B cell (primary cell): ENCODE results near the gene CD247. TPM values are rescaled to one million over a fixed set of nuclear protein-coding genes. Genes with fewer than 3 reads are reported as not detected.

ENCODE experiments used
- ATAC-seq: fragments of 200-7000 bp; cut with Tn5 transposase; one replicate; pipeline ENCODE4 v1.10.0; 2021; ENCODE audit warnings: low read depth, mild to moderate bottlenecking, moderate number of reproducible peaks, moderate library complexity
- CTCF ChIA-PET: fragments of 350-600 bp; sonication (Branson Sonifier 250); formaldehyde crosslinking; loops from one replicate; lab custom pipeline; 2021; ENCODE audit warnings: antibody characterized with exemption, inconsistent platforms; lab: Charles Lee
- POLR2A ChIA-PET: fragments of 350-600 bp; sonication (Branson Sonifier 250); formaldehyde crosslinking; loops from one replicate; lab custom pipeline; 2021; ENCODE audit warnings: antibody characterized with exemption; lab: Charles Lee
- DNase-seq: peaks from one replicate; pipeline ENCODE4 v3.0.0; 2013
- H2AFZ ChIP-seq: 2 replicates; pipeline ENCODE4 v1.6.1; 2012; ENCODE audit warnings: mild to moderate bottlenecking, low read depth, low read length; ENCODE audit not compliant: insufficient read depth, poor library complexity, severe bottlenecking
- H3K27ac ChIP-seq, 2 donors: 1 replicate in 1 of 2; 2 replicates in 1 of 2; pipeline ENCODE4 v1.5.1; 2012 to 2013; ENCODE audit warnings: low read length in 2 of 2, mild to moderate bottlenecking in 2 of 2, moderate library complexity in 1 of 2
- H3K27me3 ChIP-seq, 4 experiments: fragments of 200-600 bp in 1 of 4; sonication (generic) in 1 of 4; replicated peaks in 1 of 4; 1 replicate in 2 of 4; 2 replicates in 2 of 4; pipeline versions ENCODE4 v1.6.1 to v1.7.0; 2013 to 2016; ENCODE audit warnings: low read length in 3 of 4, mild to moderate bottlenecking in 2 of 4, mixed read lengths in 1 of 4, moderate library complexity in 1 of 4; ENCODE audit not compliant: insufficient read depth in 4 of 4, control insufficient read depth in 3 of 4; ENCODE audit errors: control extremely low read depth in 1 of 4
- H3K36me3 ChIP-seq, 2 experiments: replicated peaks in 1 of 2; 1 replicate in 1 of 2; 2 replicates in 1 of 2; pipeline versions ENCODE4 v1.6.1 to v1.7.1; 2013; ENCODE audit warnings: low read length in 1 of 2; ENCODE audit not compliant: insufficient read depth in 2 of 2, control insufficient read depth in 1 of 2; ENCODE audit errors: control extremely low read depth in 1 of 2, extremely low read depth in 1 of 2
- H3K4me1 ChIP-seq, 2 donors: fragments of 200-600 bp in 1 of 2; sonication (generic) in 1 of 2; 1 replicate in 1 of 2; 2 replicates in 1 of 2; pipeline versions ENCODE4 v1.5.1 to v1.6.1; 2013 to 2017; ENCODE audit warnings: low read length in 2 of 2; ENCODE audit not compliant: control insufficient read depth in 2 of 2, insufficient read depth in 2 of 2
- H3K4me2 ChIP-seq: replicated peaks from 2 replicates; pipeline ENCODE3; 2012; ENCODE audit warnings: mild to moderate bottlenecking, low read depth, low read length; ENCODE audit not compliant: poor library complexity, severe bottlenecking
- H3K4me3 ChIP-seq, 5 experiments: fragments of 200-600 bp in 1 of 5; sonication (generic) in 1 of 5; 1 replicate in 3 of 5; 2 replicates in 2 of 5; pipeline versions ENCODE4 v1.5.1 to v1.7.0; 2011 to 2016; ENCODE audit warnings: low read length in 4 of 5, mild to moderate bottlenecking in 4 of 5, low read depth in 2 of 5, control low read depth in 1 of 5, moderate library complexity in 1 of 5; ENCODE audit not compliant: insufficient read depth in 1 of 5; ENCODE audit errors: control extremely low read depth in 1 of 5, extremely low read depth in 1 of 5
- H3K79me2 ChIP-seq: fragments of 200-600 bp; sonication (generic); one replicate; pipeline ENCODE4 v1.6.0; 2016; ENCODE audit warnings: low read length; ENCODE audit not compliant: control insufficient read depth, insufficient read depth
- H3K9ac ChIP-seq: fragments of 200-600 bp; sonication (generic); 2 replicates; pipeline ENCODE4 v1.6.1; 2017; ENCODE audit warnings: mild to moderate bottlenecking, low read length, moderate library complexity
- H3K9me3 ChIP-seq, 3 donors: one replicate each; pipeline versions ENCODE4 v1.6.1 to v1.7.1; 2013; ENCODE audit warnings: low read length in 2 of 3; ENCODE audit not compliant: control insufficient read depth in 2 of 3, insufficient read depth in 1 of 3; ENCODE audit errors: control extremely low read depth in 1 of 3
- H4K20me1 ChIP-seq: 2 replicates; pipeline ENCODE4 v1.6.0; 2012; ENCODE audit warnings: mild to moderate bottlenecking, low read length; ENCODE audit not compliant: insufficient read depth, control insufficient read depth, poor library complexity, severe bottlenecking
- H3K27ac Mint-ChIP-seq: one replicate; pipeline ENCODE4 v1.8.0; 2021; ENCODE audit warnings: mixed read lengths
- H3K27me3 Mint-ChIP-seq: one replicate; pipeline ENCODE4 v1.8.0; 2021; ENCODE audit warnings: mixed read lengths
- H3K4me1 Mint-ChIP-seq: one replicate; pipeline ENCODE4 v1.8.0; 2021; ENCODE audit warnings: mixed read lengths
- H3K4me3 Mint-ChIP-seq: one replicate; pipeline ENCODE4 v1.8.0; 2021; ENCODE audit warnings: mixed read lengths
- H3K9me3 Mint-ChIP-seq: one replicate; pipeline ENCODE4 v1.8.0; 2022; ENCODE audit warnings: mixed read lengths; ENCODE audit not compliant: insufficient read depth
- CTCF ChIP-seq: fragments of 200-600 bp; IDR thresholded peaks from one replicate; pipeline ENCODE4 v1.8.0; 2022; ENCODE audit warnings: antibody characterized with exemption, mild to moderate bottlenecking
- EZH2 ChIP-seq: IDR thresholded peaks from 2 replicates; pipeline ENCODE4 v1.6.1; 2012; ENCODE audit warnings: borderline replicate concordance, low read depth, mild to moderate bottlenecking, moderate library complexity, low read length; ENCODE audit not compliant: insufficient read depth, poor library complexity, severe bottlenecking
- WGBS: methylation state at CpG from one replicate; pipeline ENCODE4 v1.1.5; 2013; ENCODE audit warnings: missing lambda C conversion rate; ENCODE audit not compliant: insufficient coverage; 5-methylcytosine and 5-hydroxymethylcytosine counted together
- intact Hi-C: fragments of 100-400 bp; cut with micrococcal nuclease; formaldehyde crosslinking; loops from one replicate; pipeline ENCODE4 v1.10.0; 2022
- polyA plus RNA-seq: library from polyadenylated mRNA; depleted of rRNA; stranded (reverse); fragments of >200 nt; gene quantifications from 2 replicates; pipeline ENCODE4 v1.2.3, GENCODE V29; 2012
- total RNA-seq, 2 donors: library from RNA; stranded (reverse); fragments of 120-200 nt in 1 of 2; gene quantifications; 1 replicate in 1 of 2; 2 replicates in 1 of 2; pipeline versions ENCODE4 v1.2.3 to v1.2.4, GENCODE V29; 2013 to 2022

CD247 gene
- total and polyA plus RNA-seq, 2 donors (not counting 1 experiment from before 2014, with no cell fraction given): 2.5 to 10.8 TPM

DNA sequence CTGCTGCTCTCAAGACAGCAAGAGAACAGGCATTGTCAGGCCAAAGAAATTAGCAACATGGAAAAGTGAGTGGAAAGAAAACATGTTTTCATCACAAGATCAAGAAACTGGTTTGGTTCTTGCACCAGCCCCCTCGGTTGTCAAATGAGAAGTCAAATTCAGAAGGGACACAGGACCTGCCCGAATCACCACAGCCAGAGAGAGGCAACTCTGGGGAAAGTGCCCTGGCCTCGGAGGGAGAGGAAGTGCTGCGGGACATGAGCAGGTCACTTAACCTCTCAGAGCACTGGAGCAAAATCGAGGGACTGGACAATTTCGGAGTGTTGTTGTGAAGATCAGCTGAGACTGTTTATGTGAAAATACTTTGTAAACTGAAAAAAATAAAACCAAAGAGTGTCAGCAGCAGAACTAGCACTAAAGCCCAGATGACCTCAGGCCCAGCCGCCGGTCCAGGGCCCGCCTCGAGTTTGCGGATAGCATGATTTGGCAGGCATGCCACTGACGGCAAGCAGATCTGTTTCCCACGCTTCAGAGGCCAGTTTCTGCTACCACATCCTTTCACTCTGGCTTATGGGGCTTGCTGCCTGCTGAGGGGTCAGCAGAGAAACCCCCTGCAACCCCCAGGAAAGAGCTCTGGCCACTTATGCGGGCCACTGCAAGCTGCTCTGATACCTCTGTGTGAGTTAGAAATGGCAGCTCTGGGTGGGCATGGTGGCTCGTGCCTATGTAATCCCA is 32.1 kb downstream of the CD247 start:
- intact Hi-C loops: no loop called here
- H4K20me1 ChIP-seq: no peaks in the 10 kb centered on the region
- peaks cover 0 to 4% (median 0%) of the 10 kb centered on the region in 3 donors for H3K9me3 ChIP-seq
- Mint-ChIP-seq H3K27ac (no peak overlapping the region), H3K4me1 (no peaks in the 10 kb centered on the region), H3K27me3 (peaks cover 23% of the 10 kb centered on the region), H3K9me3 (no peaks in the 10 kb centered on the region), H3K4me3 (no peak overlapping the region)
- H3K79me2 ChIP-seq: no peaks in the 10 kb centered on the region
- H2AFZ ChIP-seq: no peak overlapping the region
- H3K27me3 ChIP-seq: peaks cover 0 to 22% (median 3%) of the 10 kb centered on the region in 4 experiments
- no peak for DNase-seq
- no peak for ATAC-seq
- WGBS: 93% methylated on average over 15 of the region's 15 CpGs
- H3K9ac ChIP-seq: no peak overlapping the region
- no peak overlapping the region for H3K27ac ChIP-seq
- no peaks in the 10 kb centered on the region for H3K4me1 ChIP-seq
- no peak overlapping the region for H3K4me2 ChIP-seq
- POLR2A ChIA-PET: no interaction called here
- no peaks in the 10 kb centered on the region for H3K36me3 ChIP-seq
- no peak overlapping the region for H3K4me3 ChIP-seq
- TF ChIP-seq CTCF (no peak), EZH2 (no peak)
- CTCF ChIA-PET: interaction anchor here (0.7 to 1.5 kb wide), 2 partner anchors 47 to 410 kb away, joined by 5 read pairs; no protein-coding TSS in a partner anchor
